Cardiac muscle cell (in vitro differentiated cells and primary cell): ENCODE measurements around the gene FANCL. TPM values are rescaled to one million over a fixed set of nuclear protein-coding genes. Genes with fewer than 3 reads are reported as not detected.
A peak's percentile ranks its signal among the peaks of the same experiment; 100 is the strongest.

Experiments
- DNase-seq, 2 donors: peaks; one replicate each; pipeline versions ENCODE4 v3.0.0 to v3.0.0-alpha.2; 2010 to 2017; ENCODE audit warnings: low read depth in 1 of 2, low spot score in 1 of 2
- H3K27ac ChIP-seq: fragments of 200-600 bp; sonication (generic); 2 replicates; pipeline ENCODE4 v1.5.1; 2016
- H3K27me3 ChIP-seq: fragments of 200-600 bp; sonication (generic); 2 replicates; pipeline ENCODE4 v1.6.0; 2016; ENCODE audit warnings: control low read depth
- H3K36me3 ChIP-seq: fragments of 200-600 bp; sonication (generic); 2 replicates; pipeline ENCODE4 v1.5.1; 2016; ENCODE audit warnings: control low read depth
- H3K4me1 ChIP-seq: fragments of 200-600 bp; sonication (generic); 2 replicates; pipeline ENCODE4 v1.8.1; 2017; ENCODE audit warnings: low read depth, mild to moderate bottlenecking, mixed run types
- H3K4me3 ChIP-seq: fragments of 200-600 bp; sonication (generic); 2 replicates; pipeline ENCODE4 v1.5.1; 2016; ENCODE audit warnings: mild to moderate bottlenecking
- H3K9me3 ChIP-seq: fragments of 200-600 bp; sonication (generic); 2 replicates; pipeline ENCODE4 v1.5.1; 2017; ENCODE audit warnings: low read depth, mild to moderate bottlenecking, control low read depth
- polyA plus RNA-seq: library from polyadenylated mRNA; unstranded; fragments of >200 nt; fragmentation: Nextera tagmentation; extraction: Ambion mirVana; gene quantifications from 2 replicates; pipeline ENCODE4 v1.2.1, GENCODE V29; 2016
- total RNA-seq: library from RNA; depleted of rRNA; stranded (reverse); fragments of >200 nt; gene quantifications from 2 replicates; pipeline ENCODE4 v1.2.3, GENCODE V29; 2016
- TF ChIP-seq, protein P1 (sequence below): IDR thresholded peaks from 2 replicates; pipeline ENCODE4 v1.5.1; 2012; ENCODE audit warnings: low read depth, mild to moderate bottlenecking, low read length

FANCL gene
- total and polyA plus RNA-seq, 2 experiments from 2014 or later: 33.3 to 51.3 TPM

DNA sequence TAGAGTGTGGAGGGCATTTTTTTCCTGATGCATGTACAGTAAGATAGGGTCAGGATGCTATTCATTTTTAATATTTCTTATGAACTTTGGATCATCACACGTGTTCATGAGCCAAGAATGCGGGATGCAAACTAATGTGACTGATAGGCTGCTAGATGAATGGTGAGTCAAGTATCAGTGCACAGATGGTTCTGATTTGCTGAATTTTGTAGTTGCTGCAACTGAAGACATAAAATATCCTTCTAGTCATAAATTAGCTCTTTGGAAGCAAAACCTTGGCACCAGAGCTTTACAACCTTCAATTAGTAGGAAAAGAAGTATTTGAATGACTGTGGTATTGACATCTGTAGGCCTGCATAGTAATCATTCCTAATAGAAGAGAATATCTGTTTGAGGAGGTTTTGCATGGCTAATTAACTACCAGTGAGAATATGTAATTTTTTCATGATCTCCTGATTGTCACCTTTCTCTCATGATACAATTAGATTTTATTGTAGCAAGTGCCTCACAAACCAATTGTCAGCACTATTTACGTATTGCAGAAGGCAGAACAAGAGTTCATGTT lies 100.5 kb downstream of the FANCL start:
- no peak overlapping the region for H3K27ac ChIP-seq
- no peaks in the 10 kb centered on the region for H3K9me3 ChIP-seq
- peaks cover 3% of the 10 kb centered on the region for H3K4me1 ChIP-seq
- no peak overlapping the region for H3K4me3 ChIP-seq
- TF ChIP-seq, protein P1, sequence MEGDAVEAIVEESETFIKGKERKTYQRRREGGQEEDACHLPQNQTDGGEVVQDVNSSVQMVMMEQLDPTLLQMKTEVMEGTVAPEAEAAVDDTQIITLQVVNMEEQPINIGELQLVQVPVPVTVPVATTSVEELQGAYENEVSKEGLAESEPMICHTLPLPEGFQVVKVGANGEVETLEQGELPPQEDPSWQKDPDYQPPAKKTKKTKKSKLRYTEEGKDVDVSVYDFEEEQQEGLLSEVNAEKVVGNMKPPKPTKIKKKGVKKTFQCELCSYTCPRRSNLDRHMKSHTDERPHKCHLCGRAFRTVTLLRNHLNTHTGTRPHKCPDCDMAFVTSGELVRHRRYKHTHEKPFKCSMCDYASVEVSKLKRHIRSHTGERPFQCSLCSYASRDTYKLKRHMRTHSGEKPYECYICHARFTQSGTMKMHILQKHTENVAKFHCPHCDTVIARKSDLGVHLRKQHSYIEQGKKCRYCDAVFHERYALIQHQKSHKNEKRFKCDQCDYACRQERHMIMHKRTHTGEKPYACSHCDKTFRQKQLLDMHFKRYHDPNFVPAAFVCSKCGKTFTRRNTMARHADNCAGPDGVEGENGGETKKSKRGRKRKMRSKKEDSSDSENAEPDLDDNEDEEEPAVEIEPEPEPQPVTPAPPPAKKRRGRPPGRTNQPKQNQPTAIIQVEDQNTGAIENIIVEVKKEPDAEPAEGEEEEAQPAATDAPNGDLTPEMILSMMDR: no peak
- H3K27me3 ChIP-seq: no peaks in the 10 kb centered on the region
- no peaks in the 10 kb centered on the region for H3K36me3 ChIP-seq
- DNase-seq: no peak

DNA sequence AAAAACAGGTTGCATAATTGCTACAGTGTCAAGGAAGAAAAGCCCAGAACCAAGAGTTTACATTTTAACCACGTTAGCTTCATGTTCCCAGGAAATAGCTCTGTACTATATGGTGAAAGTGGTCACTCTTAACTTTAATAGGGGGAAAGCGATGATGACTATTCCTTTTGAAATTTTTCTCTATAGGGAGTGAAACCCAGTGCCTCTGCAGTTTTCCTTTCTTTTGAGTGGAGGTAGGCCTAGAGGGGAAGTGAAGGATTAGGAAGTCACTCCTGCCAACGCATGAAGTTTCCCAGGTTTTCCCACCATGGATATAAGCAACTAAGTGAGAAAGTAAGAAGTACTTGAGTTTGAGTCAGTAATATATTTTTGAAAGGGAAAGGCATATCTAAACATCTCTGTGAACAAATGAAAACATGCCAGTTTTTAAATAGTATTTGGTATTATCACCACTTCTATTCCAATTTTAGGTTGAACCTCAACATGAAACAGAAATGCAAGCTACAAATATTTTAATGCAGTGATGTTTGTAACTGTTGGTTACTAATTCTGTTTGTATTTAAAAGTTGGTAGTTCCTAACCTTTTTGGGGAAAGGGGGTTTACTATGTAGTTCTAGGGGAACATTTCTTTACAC lies 102.6 kb downstream of the FANCL start:
- H3K27me3 ChIP-seq: no peaks in the 10 kb centered on the region
- H3K4me1 ChIP-seq: peaks cover 3% of the 10 kb centered on the region
- TF ChIP-seq, protein P1: no peak
- no peak overlapping the region for H3K4me3 ChIP-seq
- H3K9me3 ChIP-seq: no peaks in the 10 kb centered on the region
- no peak overlapping the region for H3K27ac ChIP-seq
- DNase-seq: no peak
- H3K36me3 ChIP-seq: no peaks in the 10 kb centered on the region

DNA sequence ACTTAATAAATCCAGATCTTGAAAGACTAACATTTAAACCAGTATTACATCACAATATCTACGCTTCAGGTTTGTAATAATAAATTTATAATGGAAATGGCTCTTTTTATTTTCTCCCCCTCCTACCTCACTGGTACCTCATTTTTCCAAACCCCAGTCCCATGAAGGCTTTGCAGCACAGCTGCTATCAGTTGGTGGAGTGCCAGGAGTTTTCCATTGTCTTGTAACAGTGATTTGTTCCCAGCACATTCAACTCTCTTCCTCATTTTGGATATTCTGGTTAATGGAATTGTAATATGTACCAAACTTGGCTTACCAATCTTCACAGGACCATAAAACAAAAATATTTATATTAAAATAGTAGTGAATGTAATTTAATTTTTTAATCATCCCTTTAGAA lies 103.3 kb downstream of the FANCL start:
- Histone ChIP-seq H3K4me3 (no peak overlapping the region), H3K36me3 (no peaks in the 10 kb centered on the region), H3K27me3 (no peaks in the 10 kb centered on the region), H3K27ac (no peak overlapping the region), H3K9me3 (no peaks in the 10 kb centered on the region), H3K4me1 (peaks cover 3% of the 10 kb centered on the region)
- peak; percentile 25 to 61 for DNase-seq
- TF ChIP-seq, protein P1: no peak

DNA sequence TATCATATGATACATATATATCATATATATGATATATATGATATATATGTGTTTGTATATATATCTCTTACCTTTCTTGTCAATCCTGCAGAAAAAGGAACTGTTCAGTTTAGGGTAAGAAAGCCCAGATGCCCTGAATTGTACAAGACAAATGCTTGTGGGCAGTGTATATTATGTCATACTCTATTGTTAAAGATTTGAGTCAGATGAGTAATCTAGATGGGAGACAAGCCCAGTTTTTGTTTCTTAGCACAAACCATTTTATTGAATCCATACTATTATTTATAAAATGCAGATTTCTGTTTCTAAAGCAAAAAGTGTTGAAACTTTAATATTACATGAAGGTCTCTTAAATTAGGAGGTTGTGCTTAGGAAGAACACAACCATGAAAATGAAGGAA lies 103.9 kb downstream of the FANCL start:
- H3K36me3 ChIP-seq: no peaks in the 10 kb centered on the region
- H3K27ac ChIP-seq: no peak overlapping the region
- no peak overlapping the region for H3K4me3 ChIP-seq
- no peaks in the 10 kb centered on the region for H3K9me3 ChIP-seq
- DNase-seq: peak in 1 of 2 donors; percentile 69
- peaks cover 3% of the 10 kb centered on the region for H3K4me1 ChIP-seq
- no peaks in the 10 kb centered on the region for H3K27me3 ChIP-seq
- TF ChIP-seq, protein P1: no peak

DNA sequence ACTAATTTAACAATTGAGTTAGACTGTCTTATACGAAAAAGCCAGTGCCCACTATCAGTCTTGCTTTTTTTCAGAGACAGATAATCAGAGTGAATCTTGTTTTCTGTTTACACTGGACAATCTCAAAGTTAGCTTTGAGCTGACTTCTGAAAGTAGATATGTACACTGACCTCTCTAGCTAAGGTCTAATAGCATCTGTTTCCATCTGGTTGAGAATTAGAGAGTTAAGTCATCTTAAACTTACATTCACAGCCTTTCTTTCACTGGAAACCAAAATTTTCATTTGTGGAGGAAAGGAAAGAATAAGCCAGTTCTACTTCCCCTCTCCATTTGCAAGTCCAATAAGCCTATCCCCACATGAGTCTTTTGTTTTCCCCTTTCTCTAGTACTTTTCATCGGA lies 105.3 kb downstream of the FANCL start:
- no peak for DNase-seq
- Histone ChIP-seq H3K4me1 (peaks cover 8% of the 10 kb centered on the region), H3K27ac (no peak overlapping the region), H3K27me3 (no peaks in the 10 kb centered on the region), H3K36me3 (no peaks in the 10 kb centered on the region), H3K4me3 (no peak overlapping the region), H3K9me3 (no peaks in the 10 kb centered on the region)
- TF ChIP-seq, protein P1: no peak
